Body of pancreas (tissue), 4 donors: Measurements from ENCODE around the gene FCHO1. TPM values are rescaled to one million over a fixed set of nuclear protein-coding genes. Genes with fewer than 3 reads are reported as not detected.
A peak's percentile ranks its signal among the peaks of the same experiment; 100 is the strongest.

Experiments used
- ATAC-seq: fragments of 150-250 bp; one replicate; pipeline ENCODE4 v1.9.1; 2016
- DNase-seq, 4 donors: peaks; one replicate each; pipeline ENCODE4 v3.0.0-alpha.2; 2019
- H3K27ac ChIP-seq, 4 donors: fragments of 200-600 bp; sonication (generic); 1 replicate in 3 of 4; 2 replicates in 1 of 4; pipeline versions ENCODE4 v1.5.1 to v1.6.1; 2016 to 2019; ENCODE audit warnings: mild to moderate bottlenecking in 1 of 4, mixed read lengths in 1 of 4, moderate library complexity in 1 of 4
- H3K27me3 ChIP-seq, 2 donors: fragments of 200-600 bp; sonication (generic); one replicate each; pipeline ENCODE4 v1.6.0; 2016; ENCODE audit warnings: mild to moderate bottlenecking in 1 of 2
- H3K36me3 ChIP-seq, 2 donors: fragments of 200-600 bp; sonication (generic); replicated peaks in 1 of 2; 2 replicates each; pipeline ENCODE4 v1.5.1; 2016; ENCODE audit warnings: low read depth in 2 of 2; ENCODE audit not compliant: insufficient read depth in 1 of 2
- H3K4me1 ChIP-seq: fragments of 200-600 bp; sonication (generic); one replicate; pipeline ENCODE4 v1.6.0; 2016
- H3K4me3 ChIP-seq, 2 donors: fragments of 200-600 bp; sonication (generic); 1 replicate in 1 of 2; 2 replicates in 1 of 2; pipeline ENCODE4 v1.5.1; 2016 to 2019
- H3K9me3 ChIP-seq, 3 donors: fragments of 200-600 bp; sonication (generic); 1 replicate in 2 of 3; 2 replicates in 1 of 3; pipeline ENCODE4 v1.5.1; 2016
- POLR2A ChIP-seq, 3 donors: fragments of 450-650 bp; IDR thresholded peaks; one replicate each; pipeline ENCODE4 v1.6.1; 2016; ENCODE audit warnings: antibody characterized with exemption in 3 of 3, mild to moderate bottlenecking in 2 of 3
- WGBS, 2 donors: methylation state at CpG; one replicate each; pipeline ENCODE4 v1.1.5; 2017; 5-methylcytosine and 5-hydroxymethylcytosine counted together
- intact Hi-C: fragments of 100-400 bp; cut with DNase I; formaldehyde crosslinking; loops from one replicate; pipeline ENCODE4 v1.15.1; 2023
- total RNA-seq, 2 donors: library from RNA; depleted of rRNA; stranded (reverse); fragments of >200 nt; gene quantifications; one replicate each; pipeline ENCODE4 v1.1.0, GENCODE V29; 2016
- TF ChIP-seq, protein P1 (sequence below), 7 experiments: fragments of 450-650 bp in 4 of 7; fragments of 200-600 bp in 3 of 7; sonication (generic) in 3 of 7; IDR thresholded peaks; one replicate each; pipeline ENCODE4 v1.5.1; 2016 to 2019; ENCODE audit warnings: antibody characterized with exemption in 7 of 7

The FCHO1 gene
- total RNA-seq, 2 donors from 2014 or later, result 1.6 TPM; not detected in 1

DNA sequence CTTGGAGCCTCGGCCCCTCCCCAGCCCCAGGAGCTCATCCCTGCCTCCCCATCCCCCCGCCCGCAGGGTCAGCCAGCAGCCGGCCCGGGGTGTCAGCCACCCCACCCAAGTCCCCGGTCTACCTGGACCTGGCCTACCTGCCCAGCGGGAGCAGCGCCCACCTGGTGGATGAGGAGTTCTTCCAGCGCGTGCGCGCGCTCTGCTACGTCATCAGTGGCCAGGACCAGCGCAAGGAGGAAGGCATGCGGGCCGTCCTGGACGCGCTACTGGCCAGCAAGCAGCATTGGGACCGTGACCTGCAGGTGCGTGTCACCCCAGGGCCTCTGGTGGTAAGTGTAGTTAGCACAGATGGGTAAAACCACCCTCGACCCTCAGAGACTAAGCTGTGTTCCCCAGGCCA, 18.1 kb upstream of the FCHO1 start:
- Histone ChIP-seq H3K9me3 (no peaks in the 10 kb centered on the region), H3K4me3 (no peak overlapping the region), H3K27ac (no peak overlapping the region), H3K36me3 (peaks cover 0 to 15% of the 10 kb centered on the region in 2 donors), H3K4me1 (no peaks in the 10 kb centered on the region), H3K27me3 (no peaks in the 10 kb centered on the region)
- TF ChIP-seq, protein P1, sequence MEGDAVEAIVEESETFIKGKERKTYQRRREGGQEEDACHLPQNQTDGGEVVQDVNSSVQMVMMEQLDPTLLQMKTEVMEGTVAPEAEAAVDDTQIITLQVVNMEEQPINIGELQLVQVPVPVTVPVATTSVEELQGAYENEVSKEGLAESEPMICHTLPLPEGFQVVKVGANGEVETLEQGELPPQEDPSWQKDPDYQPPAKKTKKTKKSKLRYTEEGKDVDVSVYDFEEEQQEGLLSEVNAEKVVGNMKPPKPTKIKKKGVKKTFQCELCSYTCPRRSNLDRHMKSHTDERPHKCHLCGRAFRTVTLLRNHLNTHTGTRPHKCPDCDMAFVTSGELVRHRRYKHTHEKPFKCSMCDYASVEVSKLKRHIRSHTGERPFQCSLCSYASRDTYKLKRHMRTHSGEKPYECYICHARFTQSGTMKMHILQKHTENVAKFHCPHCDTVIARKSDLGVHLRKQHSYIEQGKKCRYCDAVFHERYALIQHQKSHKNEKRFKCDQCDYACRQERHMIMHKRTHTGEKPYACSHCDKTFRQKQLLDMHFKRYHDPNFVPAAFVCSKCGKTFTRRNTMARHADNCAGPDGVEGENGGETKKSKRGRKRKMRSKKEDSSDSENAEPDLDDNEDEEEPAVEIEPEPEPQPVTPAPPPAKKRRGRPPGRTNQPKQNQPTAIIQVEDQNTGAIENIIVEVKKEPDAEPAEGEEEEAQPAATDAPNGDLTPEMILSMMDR (IDR thresholded peaks at IDR 0.05), result no peak
- no peak for TF ChIP-seq POLR2A (IDR thresholded peaks at IDR 0.05)
- no peak for ATAC-seq
- WGBS, 2 donors, result 94% methylated on average over 13 to 19 of the region's 22 CpGs
- intact Hi-C loops, result no loop called here
- no peak for DNase-seq

DNA sequence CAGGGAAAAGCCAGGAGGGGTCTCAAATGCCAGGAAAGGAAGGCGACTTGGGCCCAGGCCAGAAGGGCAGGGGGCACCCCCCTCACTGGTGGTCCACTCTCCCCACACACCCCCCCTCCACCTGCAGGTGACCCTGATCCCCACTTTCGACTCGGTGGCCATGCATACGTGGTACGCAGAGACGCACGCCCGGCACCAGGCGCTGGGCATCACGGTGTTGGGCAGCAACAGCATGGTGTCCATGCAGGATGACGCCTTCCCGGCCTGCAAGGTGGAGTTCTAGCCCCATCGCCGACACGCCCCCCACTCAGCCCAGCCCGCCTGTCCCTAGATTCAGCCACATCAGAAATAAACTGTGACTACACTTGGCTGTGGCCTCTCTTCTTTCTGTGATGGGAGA, 17.1 kb upstream of the FCHO1 start:
- Histone ChIP-seq H3K27me3 (no peaks in the 10 kb centered on the region), H3K4me3 (no peak overlapping the region), H3K36me3 (peaks cover 0 to 15% of the 10 kb centered on the region in 2 donors), H3K9me3 (no peaks in the 10 kb centered on the region), H3K27ac (no peak overlapping the region), H3K4me1 (no peaks in the 10 kb centered on the region)
- TF ChIP-seq POLR2A (IDR thresholded peaks at IDR 0.05), result no peak
- TF ChIP-seq, protein P1 (IDR thresholded peaks at IDR 0.05), result no peak
- WGBS, 2 donors, result 93 to 94% methylated on average over 5 to 16 of the region's 16 CpGs
- DNase-seq (no peak), ATAC-seq (no peak)
- intact Hi-C loops, result no loop called here

DNA sequence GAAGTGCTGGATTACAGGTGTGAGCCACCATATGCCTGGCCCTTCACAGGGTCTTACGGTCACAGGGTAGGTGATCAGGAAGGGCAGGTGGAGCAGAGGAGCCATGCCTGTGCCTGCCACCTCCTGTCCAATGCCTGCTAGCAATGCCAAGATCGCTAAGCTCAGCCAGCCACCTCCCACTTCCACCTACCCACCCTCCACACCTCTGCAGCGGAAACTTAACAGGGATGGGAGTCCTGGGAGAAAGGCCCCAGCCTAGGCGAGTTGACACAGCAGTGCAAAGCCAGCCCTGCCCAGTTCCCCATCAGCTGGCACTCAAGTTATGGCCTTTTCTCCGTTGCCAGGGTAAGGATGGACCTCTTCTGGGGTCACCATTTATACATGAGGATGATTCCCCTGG, 15.9 kb upstream of the FCHO1 start:
- Histone ChIP-seq H3K36me3 (peaks cover 0 to 15% of the 10 kb centered on the region in 2 donors), H3K27ac (no peak overlapping the region), H3K4me3 (no peak overlapping the region), H3K27me3 (no peaks in the 10 kb centered on the region), H3K4me1 (no peaks in the 10 kb centered on the region), H3K9me3 (no peaks in the 10 kb centered on the region)
- DNase-seq (no peak), ATAC-seq (no peak)
- TF ChIP-seq POLR2A (IDR thresholded peaks at IDR 0.05), result no peak
- TF ChIP-seq, protein P1 (IDR thresholded peaks at IDR 0.05), result no peak
- intact Hi-C loops, result no loop called here
- 94 to 100% methylated on average over 2 to 5 of the region's 5 CpGs for WGBS, 2 donors

DNA sequence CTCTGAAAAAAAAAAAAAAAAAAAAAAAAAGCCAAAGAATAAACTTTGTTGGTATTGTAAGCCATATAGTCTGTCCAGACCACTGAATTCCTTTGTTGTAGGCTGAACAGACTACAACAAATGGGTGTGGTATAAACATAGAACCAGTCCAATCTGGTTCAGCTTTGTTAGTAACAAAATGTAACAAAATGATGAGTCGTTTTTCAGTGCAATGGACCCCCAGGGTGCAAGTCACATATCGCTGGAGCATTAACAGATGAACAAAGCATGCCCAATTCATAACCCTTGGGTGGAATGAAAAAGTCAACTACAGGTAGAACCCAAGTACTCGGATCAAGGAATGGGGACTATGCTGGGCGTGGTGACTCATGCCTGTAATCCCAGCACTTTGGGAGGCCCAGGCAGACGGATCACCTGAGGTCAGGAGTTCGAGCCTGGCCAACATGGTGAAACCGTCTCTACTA, 13.6 kb upstream of the FCHO1 start:
- Histone ChIP-seq H3K4me1 (no peaks in the 10 kb centered on the region), H3K4me3 (no peak overlapping the region), H3K27ac (no peak overlapping the region), H3K27me3 (no peaks in the 10 kb centered on the region), H3K36me3 (peaks cover 0 to 15% of the 10 kb centered on the region in 2 donors), H3K9me3 (no peaks in the 10 kb centered on the region)
- TF ChIP-seq, protein P1 (IDR thresholded peaks at IDR 0.05), result no peak
- TF ChIP-seq POLR2A (IDR thresholded peaks at IDR 0.05), result no peak
- intact Hi-C loops, result no loop called here
- DNase-seq (no peak), ATAC-seq (no peak)
- 86 to 90% methylated on average over 7 of the region's 7 CpGs for WGBS, 2 donors

DNA sequence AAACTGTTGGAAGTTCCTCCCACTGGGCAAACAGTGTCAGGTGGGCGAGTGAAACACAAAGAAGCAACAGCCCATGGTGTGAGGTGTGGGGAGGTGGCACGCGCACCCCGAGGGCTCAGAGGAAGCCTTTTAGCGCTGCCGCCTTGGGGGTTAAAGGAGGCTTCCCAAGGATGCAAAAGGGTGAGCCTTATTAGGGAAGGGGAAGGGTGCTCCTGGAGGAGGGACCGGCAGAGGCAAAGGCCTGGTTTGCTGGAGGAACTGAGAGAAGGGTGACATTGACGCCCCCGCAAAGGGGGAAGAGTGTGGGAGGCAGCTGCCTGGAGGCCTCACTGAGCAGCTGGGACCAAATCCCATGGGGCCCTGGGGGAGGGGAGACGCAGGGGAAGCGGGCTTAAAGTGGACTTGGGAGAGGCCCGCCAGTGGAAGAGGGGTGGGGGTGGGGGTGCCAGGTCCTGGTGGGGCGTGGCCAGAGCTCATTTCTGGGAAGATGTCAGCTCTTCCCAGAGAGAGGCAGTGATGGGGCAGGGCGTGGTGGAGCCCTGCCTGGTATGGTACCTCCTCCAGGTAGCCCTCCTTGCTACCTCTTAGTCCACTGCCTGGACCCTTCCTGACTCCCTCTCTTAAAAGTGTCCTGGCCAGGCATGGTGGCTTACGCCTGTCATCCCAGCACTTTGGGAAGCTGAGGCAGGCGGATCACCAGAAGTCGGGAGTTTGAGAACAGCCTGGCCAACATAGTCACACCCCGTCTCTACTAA, 12.0 kb upstream of the FCHO1 start:
- Histone ChIP-seq H3K27me3 (no peaks in the 10 kb centered on the region), H3K4me1 (no peaks in the 10 kb centered on the region), H3K36me3 (peaks cover 0 to 2% of the 10 kb centered on the region in 2 donors), H3K9me3 (no peaks in the 10 kb centered on the region), H3K27ac (no peak overlapping the region), H3K4me3 (no peak overlapping the region)
- 66 to 74% methylated on average over 16 of the region's 18 CpGs for WGBS, 2 donors
- ATAC-seq (no peak), DNase-seq (peak in 1 of 4 donors; percentile 43)
- intact Hi-C loops, result no loop called here
- TF ChIP-seq POLR2A (IDR thresholded peaks at IDR 0.05), result no peak
